Fibroblast of skin of left biceps (primary cell): ENCODE data around the gene SPNS1.

Source experiments
- DNase-seq, 2 experiments: peaks; one replicate each; pipeline ENCODE4 v3.0.0-alpha.2; 2013; ENCODE audit warnings: low read depth in 2 of 2

SPNS1 gene

GRCh38 chr16:29028457-29029167 is 54.0 kb downstream of the SPNS1 start:
- DNase-seq = no peak

- DNase-seq = peak; percentile 70 to 72
Observed at GRCh38 chr16:29029168-29029994, 54.8 kb downstream of the SPNS1 start.

GRCh38 chr16:29030086-29030840 is 55.7 kb downstream of the SPNS1 start:
- no peak for DNase-seq
